ENCODE data around the gene FER.

DNA sequence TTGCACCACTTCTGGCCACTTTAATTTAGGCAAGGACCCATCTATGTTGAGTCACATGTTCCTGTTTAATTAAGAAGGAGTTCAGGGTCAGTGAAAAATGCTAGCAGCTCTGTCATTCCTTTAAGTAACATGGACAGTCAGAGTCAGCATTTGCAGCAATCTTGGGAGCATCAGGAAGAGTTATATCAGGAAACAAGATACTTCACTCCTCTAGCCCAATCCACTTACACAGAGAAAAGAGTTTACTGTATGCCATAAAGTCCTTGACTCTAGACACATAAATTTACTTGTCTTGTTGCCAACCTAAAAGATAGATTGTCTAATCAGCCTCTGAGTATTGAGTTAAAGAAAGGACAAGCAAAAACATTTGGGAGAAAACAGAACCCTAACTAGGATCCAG is 395.3 kb downstream of the FER start:
- TF ChIP-seq, protein P1, sequence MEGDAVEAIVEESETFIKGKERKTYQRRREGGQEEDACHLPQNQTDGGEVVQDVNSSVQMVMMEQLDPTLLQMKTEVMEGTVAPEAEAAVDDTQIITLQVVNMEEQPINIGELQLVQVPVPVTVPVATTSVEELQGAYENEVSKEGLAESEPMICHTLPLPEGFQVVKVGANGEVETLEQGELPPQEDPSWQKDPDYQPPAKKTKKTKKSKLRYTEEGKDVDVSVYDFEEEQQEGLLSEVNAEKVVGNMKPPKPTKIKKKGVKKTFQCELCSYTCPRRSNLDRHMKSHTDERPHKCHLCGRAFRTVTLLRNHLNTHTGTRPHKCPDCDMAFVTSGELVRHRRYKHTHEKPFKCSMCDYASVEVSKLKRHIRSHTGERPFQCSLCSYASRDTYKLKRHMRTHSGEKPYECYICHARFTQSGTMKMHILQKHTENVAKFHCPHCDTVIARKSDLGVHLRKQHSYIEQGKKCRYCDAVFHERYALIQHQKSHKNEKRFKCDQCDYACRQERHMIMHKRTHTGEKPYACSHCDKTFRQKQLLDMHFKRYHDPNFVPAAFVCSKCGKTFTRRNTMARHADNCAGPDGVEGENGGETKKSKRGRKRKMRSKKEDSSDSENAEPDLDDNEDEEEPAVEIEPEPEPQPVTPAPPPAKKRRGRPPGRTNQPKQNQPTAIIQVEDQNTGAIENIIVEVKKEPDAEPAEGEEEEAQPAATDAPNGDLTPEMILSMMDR (optimal IDR thresholded peaks at IDR 0.05 in 1 of 3, IDR thresholded peaks at IDR 0.05 in 1 of 3, conservative IDR thresholded peaks at IDR 0.05 in 1 of 3; ENCODE audit: extremely low read depth in 1 of 3, insufficient read depth in 2 of 3, low read length in 3 of 3) = no peak
- no peak for TF ChIP-seq EZH2 (IDR thresholded peaks at IDR 0.05; ENCODE audit: low read length)

Data from keratinocyte (primary cell).